Upper lobe of left lung (tissue), 6 donors: ENCODE data around the gene NUP214. TPM values are rescaled to one million over a fixed set of nuclear protein-coding genes. Genes with fewer than 3 reads are reported as not detected.
"Not testable (repeated sequence)": the region's sequence is repeated elsewhere in the genome, so short reads cannot be mapped to it uniquely, and the experiment has no call there.

Experiments
- ATAC-seq, 2 donors: fragments of 200-7000 bp; cut with Tn5 transposase; one replicate each; pipeline ENCODE4 v1.9.1; 2022; ENCODE audit warnings: mild to moderate bottlenecking in 2 of 2, moderate library complexity in 2 of 2; ENCODE audit not compliant: low FRiP score in 2 of 2
- DNase-seq, 2 donors: peaks; one replicate each; pipeline ENCODE4 v3.0.0-alpha.2; 2019 to 2020
- H3K27ac ChIP-seq, 4 donors: fragments of 200-600 bp; sonication (generic); one replicate each; pipeline ENCODE4 v1.5.1; 2016 to 2019
- H3K27me3 ChIP-seq, 4 donors: fragments of 200-600 bp; sonication (generic); one replicate each; pipeline ENCODE4 v1.5.1; 2017 to 2019
- H3K36me3 ChIP-seq, 4 donors: fragments of 200-600 bp; sonication (generic); one replicate each; pipeline ENCODE4 v1.5.1; 2016 to 2019
- H3K4me1 ChIP-seq, 4 donors: fragments of 200-600 bp; sonication (generic); one replicate each; pipeline ENCODE4 v1.5.1; 2018 to 2019
- H3K4me3 ChIP-seq, 4 donors: fragments of 200-600 bp; sonication (generic); one replicate each; pipeline ENCODE4 v1.5.1; 2017 to 2019; ENCODE audit warnings: mild to moderate bottlenecking in 2 of 4, moderate library complexity in 1 of 4
- H3K9me3 ChIP-seq, 4 donors: fragments of 200-600 bp; sonication (generic); one replicate each; pipeline ENCODE4 v1.5.1; 2018 to 2019
- CTCF ChIP-seq, 6 experiments: fragments of 450-650 bp in 4 of 6; fragments of 200-600 bp in 2 of 6; sonication (generic) in 2 of 6; IDR thresholded peaks; one replicate each; pipeline ENCODE4 v1.5.1; 2016 to 2019; ENCODE audit warnings: antibody characterized with exemption in 6 of 6
- EP300 ChIP-seq, 4 donors: sonication (generic); formaldehyde crosslinking; IDR thresholded peaks; one replicate each; pipeline ENCODE4 v1.5.1; 2017; ENCODE audit warnings: antibody characterized with exemption in 4 of 4, control low read depth in 2 of 4
- POLR2A ChIP-seq, 4 donors: fragments of 450-650 bp; IDR thresholded peaks; one replicate each; pipeline ENCODE4 v1.5.1; 2016 to 2017; ENCODE audit warnings: antibody characterized with exemption in 4 of 4, mild to moderate bottlenecking in 2 of 4
- POLR2AphosphoS5 ChIP-seq, 2 donors: sonication (generic); formaldehyde crosslinking; IDR thresholded peaks; one replicate each; pipeline ENCODE4 v1.5.1; 2017; ENCODE audit warnings: antibody characterized with exemption in 2 of 2
- WGBS, 2 donors: methylation state at CpG; one replicate each; pipeline ENCODE4 v1.1.5; 2017 to 2018; 5-methylcytosine and 5-hydroxymethylcytosine counted together
- total RNA-seq, 6 donors: library from RNA; depleted of rRNA in 4 of 6; stranded (reverse); fragments of >200 nt in 4 of 6; gene quantifications; one replicate each; pipeline versions ENCODE4 v1.1.0 to v1.2.1, GENCODE V29; 2016 to 2021
- donor health status: DM: no; HTN: no; CAD: no; lungs with moderate emphysema.
- donor health status: DM: no; HTN: yes; CAD: no; lungs with severe emphysema.

Gene NUP214
- total RNA-seq, 6 donors from 2014 or later: 35.3 to 113 (median 44.3) TPM

GRCh38 chr9:131190191-131190590 is 64.8 kb downstream of the NUP214 start:
- no peak for TF ChIP-seq CTCF (IDR thresholded peaks at IDR 0.05)
- no peak for TF ChIP-seq POLR2A (IDR thresholded peaks at IDR 0.05)
- no peak for TF ChIP-seq POLR2AphosphoS5 (IDR thresholded peaks at IDR 0.05)
- TF ChIP-seq EP300 (IDR thresholded peaks at IDR 0.05): no peak
- Histone ChIP-seq H3K27me3 (no peaks in the 10 kb centered on the region), H3K4me3 (no peak overlapping the region), H3K36me3 (peaks cover 26 to 86% (median 44%) of the 10 kb centered on the region in 4 donors), H3K4me1 (no peaks in the 10 kb centered on the region), H3K9me3 (no peaks in the 10 kb centered on the region), H3K27ac (no peak overlapping the region)
- 65 to 90% methylated on average over 3 of the region's 3 CpGs for WGBS, 2 donors
- DNase-seq: no peak
- no peak for ATAC-seq

GRCh38 chr9:131191032-131191431 is 65.6 kb downstream of the NUP214 start:
- ATAC-seq, H3K27me3 ChIP-seq, DNase-seq, H3K4me1 ChIP-seq, H3K27ac ChIP-seq, H3K4me3 ChIP-seq, H3K9me3 ChIP-seq: not testable (repeated sequence)
- peaks cover 23 to 90% (median 44%) of the 10 kb centered on the region in 4 donors for H3K36me3 ChIP-seq
- 82 to 84% methylated on average over 6 of the region's 6 CpGs for WGBS, 2 donors

- no peaks in the 10 kb centered on the region for H3K4me1 ChIP-seq
- ATAC-seq (no peak), DNase-seq (no peak)
- WGBS, 2 donors: 94 to 96% methylated on average over 3 of the region's 3 CpGs
- H3K27me3 ChIP-seq: no peaks in the 10 kb centered on the region
- H3K36me3 ChIP-seq: peaks cover 19 to 90% (median 49%) of the 10 kb centered on the region in 4 donors
- H3K4me3 ChIP-seq: no peak overlapping the region
- no peak for TF ChIP-seq POLR2AphosphoS5 (IDR thresholded peaks at IDR 0.05)
- H3K27ac ChIP-seq: no peak overlapping the region
- no peaks in the 10 kb centered on the region for H3K9me3 ChIP-seq
Measured at GRCh38 chr9:131191857-131192256, 66.5 kb downstream of the NUP214 start.

GRCh38 chr9:131193051-131193450 is 67.7 kb downstream of the NUP214 start:
- no peaks in the 10 kb centered on the region for H3K9me3 ChIP-seq
- H3K36me3 ChIP-seq: peaks cover 27 to 90% (median 50%) of the 10 kb centered on the region in 4 donors
- no peak for TF ChIP-seq CTCF (IDR thresholded peaks at IDR 0.05)
- no peak for TF ChIP-seq POLR2AphosphoS5 (IDR thresholded peaks at IDR 0.05)
- TF ChIP-seq POLR2A (IDR thresholded peaks at IDR 0.05): no peak
- TF ChIP-seq EP300 (IDR thresholded peaks at IDR 0.05): no peak
- DNase-seq (no peak), ATAC-seq (no peak)
- no peaks in the 10 kb centered on the region for H3K27me3 ChIP-seq
- 97% methylated on average over 2 of the region's 2 CpGs for WGBS, 2 donors
- no peak overlapping the region for H3K4me3 ChIP-seq
- H3K4me1 ChIP-seq: no peaks in the 10 kb centered on the region
- H3K27ac ChIP-seq: no peak overlapping the region

GRCh38 chr9:131194762-131195161 is 69.4 kb downstream of the NUP214 start:
- WGBS, 2 donors: 94 to 100% methylated on average over 3 of the region's 3 CpGs
- Histone ChIP-seq H3K4me1 (no peaks in the 10 kb centered on the region), H3K4me3 (no peak overlapping the region), H3K9me3 (no peaks in the 10 kb centered on the region), H3K27ac (no peak overlapping the region), H3K27me3 (no peaks in the 10 kb centered on the region), H3K36me3 (peaks cover 25 to 90% (median 47%) of the 10 kb centered on the region in 4 donors)
- DNase-seq: no peak
- TF ChIP-seq CTCF (IDR thresholded peaks at IDR 0.05): no peak
- no peak for TF ChIP-seq POLR2AphosphoS5 (IDR thresholded peaks at IDR 0.05)
- TF ChIP-seq EP300 (IDR thresholded peaks at IDR 0.05): no peak
- no peak for TF ChIP-seq POLR2A (IDR thresholded peaks at IDR 0.05)
- no peak for ATAC-seq

GRCh38 chr9:131197160-131197911 is 72.0 kb downstream of the NUP214 start:
- Histone ChIP-seq H3K4me3 (no peak overlapping the region), H3K36me3 (peaks cover 26 to 93% (median 61%) of the 10 kb centered on the region in 4 donors), H3K27me3 (no peaks in the 10 kb centered on the region), H3K9me3 (no peaks in the 10 kb centered on the region), H3K4me1 (no peaks in the 10 kb centered on the region), H3K27ac (no peak overlapping the region)
- DNase-seq: no peak
- ATAC-seq: no peak
- WGBS, 2 donors: 71 to 77% methylated on average over 11 of the region's 11 CpGs
- TF ChIP-seq EP300 (IDR thresholded peaks at IDR 0.05) (no peak), POLR2A (IDR thresholded peaks at IDR 0.05) (no peak), CTCF (IDR thresholded peaks at IDR 0.05) (no peak), POLR2AphosphoS5 (IDR thresholded peaks at IDR 0.05) (no peak)
